ENCODE data around the gene LRRC8E.

Gene LRRC8E

GRCh38 chr19:7934766-7935165, 46.5 kb downstream of the LRRC8E start:
- H3K36me3 ChIP-seq (ENCODE audit: insufficient read depth, low read length), result peaks cover 48% of the 10 kb centered on the region; the same call in 1 of the 2 replicates
- TF ChIP-seq EZH2phosphoT487 (IDR thresholded peaks at IDR 0.05; ENCODE audit: borderline replicate concordance) (no peak), CTCF (conservative IDR thresholded peaks at IDR 0.05; ENCODE audit: low read length) (no peak)

GRCh38 chr19:7940841-7941240, 52.5 kb downstream of the LRRC8E start:
- Histone ChIP-seq H3K36me3 (ENCODE audit: insufficient read depth, low read length) (peaks cover 15% of the 10 kb centered on the region; the same call in 1 of the 2 replicates), H3K4me2 (ENCODE audit: low read depth, low read length, poor library complexity, severe bottlenecking) (no peak overlapping the region), H3K4me1 (ENCODE audit: insufficient read depth, low read length, poor library complexity, severe bottlenecking) (peaks cover 6% of the 10 kb centered on the region), H3K9me3 (ENCODE audit: insufficient read depth, low read depth, low read length) (no peaks in the 10 kb centered on the region), H4K20me1 (ENCODE audit: insufficient read depth, low read length, poor library complexity, severe bottlenecking) (no peaks in the 10 kb centered on the region), H3K9me2 (replicated peaks; ENCODE audit: low read depth, low read length) (no peaks in the 10 kb centered on the region), H3K79me2 (ENCODE audit: insufficient read depth, low read length) (peaks cover 31% of the 10 kb centered on the region), H3F3A (ENCODE audit: low read depth) (no peaks in the 10 kb centered on the region), H3K27me3 (ENCODE audit: insufficient read depth, low read length, poor library complexity, severe bottlenecking) (no peaks in the 10 kb centered on the region), H2AFZ (ENCODE audit: low read length) (no peak overlapping the region), H3K9ac (ENCODE audit: low read depth, low read length, poor library complexity, severe bottlenecking) (no peak overlapping the region), H3K4me3 (ENCODE audit: low read length, poor library complexity, severe bottlenecking) (no peak overlapping the region)
- TF ChIP-seq EZH2phosphoT487 (IDR thresholded peaks at IDR 0.05; ENCODE audit: borderline replicate concordance) (no peak), CTCF (conservative IDR thresholded peaks at IDR 0.05; ENCODE audit: low read length) (no peak)

More at GRCh38 chr19:7934766-7935165, 46.5 kb downstream of the LRRC8E start:
- Histone ChIP-seq H3K4me1 (ENCODE audit: insufficient read depth, low read length, poor library complexity, severe bottlenecking) (no peaks in the 10 kb centered on the region), H3K9me3 (ENCODE audit: insufficient read depth, low read depth, low read length) (no peaks in the 10 kb centered on the region), H3K4me2 (ENCODE audit: low read depth, low read length, poor library complexity, severe bottlenecking) (no peak overlapping the region), H3F3A (ENCODE audit: low read depth) (no peaks in the 10 kb centered on the region), H3K9ac (ENCODE audit: low read depth, low read length, poor library complexity, severe bottlenecking) (no peak overlapping the region), H3K79me2 (ENCODE audit: insufficient read depth, low read length) (no peaks in the 10 kb centered on the region), H3K9me2 (replicated peaks; ENCODE audit: low read depth, low read length) (no peaks in the 10 kb centered on the region), H2AFZ (ENCODE audit: low read length) (no peak overlapping the region), H3K27me3 (ENCODE audit: insufficient read depth, low read length, poor library complexity, severe bottlenecking) (no peaks in the 10 kb centered on the region), H4K20me1 (ENCODE audit: insufficient read depth, low read length, poor library complexity, severe bottlenecking) (no peaks in the 10 kb centered on the region), H3K4me3 (ENCODE audit: low read length, poor library complexity, severe bottlenecking) (no peak overlapping the region)

- no peaks in the 10 kb centered on the region for H3K9me2 ChIP-seq (replicated peaks; ENCODE audit: low read depth, low read length)
- TF ChIP-seq CTCF (conservative IDR thresholded peaks at IDR 0.05; ENCODE audit: low read length) (no peak), EZH2phosphoT487 (IDR thresholded peaks at IDR 0.05; ENCODE audit: borderline replicate concordance) (no peak)
- H3K79me2 ChIP-seq (ENCODE audit: insufficient read depth, low read length), result peaks cover 31% of the 10 kb centered on the region
- H3K27me3 ChIP-seq (ENCODE audit: insufficient read depth, low read length, poor library complexity, severe bottlenecking), result no peaks in the 10 kb centered on the region
- peak overlapping the region; percentile 80 for H3K4me3 ChIP-seq (ENCODE audit: low read length, poor library complexity, severe bottlenecking)
- H3K4me1 ChIP-seq (ENCODE audit: insufficient read depth, low read length, poor library complexity, severe bottlenecking), result peaks cover 6% of the 10 kb centered on the region
- peak overlapping the region; percentile 65 for H3K4me2 ChIP-seq (ENCODE audit: low read depth, low read length, poor library complexity, severe bottlenecking)
- H3K36me3 ChIP-seq (ENCODE audit: insufficient read depth, low read length), result peaks cover 12% of the 10 kb centered on the region; the same call in 1 of the 2 replicates
- H2AFZ ChIP-seq (ENCODE audit: low read length), result no peak overlapping the region
- H3K9me3 ChIP-seq (ENCODE audit: insufficient read depth, low read depth, low read length), result no peaks in the 10 kb centered on the region
- no peaks in the 10 kb centered on the region for H4K20me1 ChIP-seq (ENCODE audit: insufficient read depth, low read length, poor library complexity, severe bottlenecking)
- peak overlapping the region; percentile 90 for H3K9ac ChIP-seq (ENCODE audit: low read depth, low read length, poor library complexity, severe bottlenecking)
- H3F3A ChIP-seq (ENCODE audit: low read depth), result no peaks in the 10 kb centered on the region
These were observed 53.7 kb downstream of the LRRC8E start for GRCh38 chr19:7941895-7942596.
